Activated CD4-positive, alpha-beta T cell treated with anti-CD3 and anti-CD28 coated beads, Interleukin-2, Interleukin-6, amounts not matched to agents 100 ng/mL and 50 ng/mL, durations not matched to agents 16 hours and 8 hours (primary cell): ENCODE data around the gene FMNL3.
A peak's percentile ranks its signal among the peaks of the same experiment; 100 is the strongest.

Source experiments
- DNase-seq: peaks from one replicate; pipeline ENCODE4 v3.0.0-alpha.2; 2020

FMNL3 gene

GRCh38 chr12:49648712-49649003 lies 58.5 kb downstream of the FMNL3 start:
- no peak for DNase-seq

GRCh38 chr12:49647827-49648711 lies 59.1 kb downstream of the FMNL3 start:
- no peak for DNase-seq

- DNase-seq: no peak
Observed at GRCh38 chr12:49646871-49647654, 60.1 kb downstream of the FMNL3 start.

GRCh38 chr12:49646331-49646830 lies 60.8 kb downstream of the FMNL3 start:
- DNase-seq: no peak

GRCh38 chr12:49645146-49646039 lies 61.8 kb downstream of the FMNL3 start:
- no peak for DNase-seq

- peak; percentile 84 for DNase-seq
Observed at GRCh38 chr12:49644620-49644994, 62.6 kb downstream of the FMNL3 start.

- no peak for DNase-seq
Observed at GRCh38 chr12:49643961-49644619, 63.1 kb downstream of the FMNL3 start.

- DNase-seq: no peak
Observed at GRCh38 chr12:49643135-49643534, 64.1 kb downstream of the FMNL3 start.

- DNase-seq: no peak
Observed at GRCh38 chr12:49642370-49642802, 64.8 kb downstream of the FMNL3 start.

- no peak for DNase-seq
Observed at GRCh38 chr12:49641748-49642369, 65.3 kb downstream of the FMNL3 start.

GRCh38 chr12:49636979-49637755 lies 70.0 kb downstream of the FMNL3 start:
- peak; percentile 75 for DNase-seq

- no peak for DNase-seq
Observed at GRCh38 chr12:49636574-49636973, 70.6 kb downstream of the FMNL3 start.

GRCh38 chr12:49635656-49636055 lies 71.5 kb downstream of the FMNL3 start:
- DNase-seq: no peak

GRCh38 chr12:49635036-49635435 lies 72.2 kb downstream of the FMNL3 start:
- DNase-seq: no peak

- DNase-seq: no peak
Observed at GRCh38 chr12:49633703-49634345, 73.4 kb downstream of the FMNL3 start.

- no peak for DNase-seq
Observed at GRCh38 chr12:49632986-49633702, 74.1 kb downstream of the FMNL3 start.

GRCh38 chr12:49632401-49632800 lies 74.8 kb downstream of the FMNL3 start:
- DNase-seq: no peak

GRCh38 chr12:49631336-49631907 lies 75.8 kb downstream of the FMNL3 start:
- no peak for DNase-seq

GRCh38 chr12:49627752-49628360 lies 79.3 kb downstream of the FMNL3 start:
- no peak for DNase-seq
